Measurements from ENCODE around the gene TM4SF18.

The TM4SF18 gene

DNA sequence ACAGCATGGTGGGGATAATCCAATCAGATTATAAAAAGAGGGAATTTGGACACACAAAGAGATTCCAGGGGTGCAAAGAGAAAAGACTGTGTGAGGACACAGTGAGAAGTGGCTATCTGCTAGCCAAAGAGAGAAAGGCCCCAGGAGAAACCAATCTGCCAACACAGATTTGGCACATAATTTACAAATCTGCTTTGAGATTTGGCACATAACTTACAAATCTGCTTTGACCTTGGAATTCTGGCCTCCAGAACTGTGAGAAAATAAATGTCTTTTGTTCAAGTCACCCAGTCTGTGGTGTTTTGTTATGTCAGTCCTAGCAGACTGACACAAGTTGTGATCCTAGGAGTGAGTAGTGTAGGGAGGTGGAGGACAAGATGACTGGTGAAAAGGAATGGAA, 3.5 kb upstream of the TM4SF18 start:
- no peak for DNase-seq
- intact Hi-C loops (cut with DNase I) = no loop called here

GRCh38 chr3:149332771-149333170, 665 bp downstream of the TM4SF18 start:
- no peak for DNase-seq
- intact Hi-C loops (cut with DNase I) = no loop called here

DNA sequence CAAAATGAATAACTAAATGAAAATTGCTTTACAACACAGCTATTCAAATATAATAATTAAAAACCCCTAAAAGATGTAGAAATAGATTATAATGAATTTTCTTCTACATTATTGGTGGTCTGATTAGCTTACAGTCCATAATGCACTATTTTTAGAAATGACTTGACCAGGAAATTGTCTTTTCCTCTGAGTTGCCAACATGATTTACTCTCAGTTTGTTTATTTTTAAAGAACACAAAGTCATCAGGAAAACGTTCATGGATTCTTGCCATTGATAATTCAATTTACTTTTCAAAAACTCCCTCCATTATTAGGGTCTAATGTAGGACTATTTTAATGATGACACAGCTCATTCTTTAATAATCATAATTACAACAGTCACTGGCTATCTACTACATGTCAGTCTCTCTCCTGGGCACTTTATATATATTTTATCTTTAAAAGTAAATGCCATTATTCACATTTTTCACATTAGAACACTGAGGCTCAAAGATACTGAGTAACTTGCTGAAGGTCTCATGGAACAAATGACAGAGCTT, 1.1 kb downstream of the TM4SF18 start:
- intact Hi-C loops (cut with DNase I) = no loop called here
- no peak for DNase-seq

GRCh38 chr3:149331396-149331795, 2.0 kb downstream of the TM4SF18 start:
- no peak for DNase-seq
- intact Hi-C loops (cut with DNase I) = no loop called here

DNA sequence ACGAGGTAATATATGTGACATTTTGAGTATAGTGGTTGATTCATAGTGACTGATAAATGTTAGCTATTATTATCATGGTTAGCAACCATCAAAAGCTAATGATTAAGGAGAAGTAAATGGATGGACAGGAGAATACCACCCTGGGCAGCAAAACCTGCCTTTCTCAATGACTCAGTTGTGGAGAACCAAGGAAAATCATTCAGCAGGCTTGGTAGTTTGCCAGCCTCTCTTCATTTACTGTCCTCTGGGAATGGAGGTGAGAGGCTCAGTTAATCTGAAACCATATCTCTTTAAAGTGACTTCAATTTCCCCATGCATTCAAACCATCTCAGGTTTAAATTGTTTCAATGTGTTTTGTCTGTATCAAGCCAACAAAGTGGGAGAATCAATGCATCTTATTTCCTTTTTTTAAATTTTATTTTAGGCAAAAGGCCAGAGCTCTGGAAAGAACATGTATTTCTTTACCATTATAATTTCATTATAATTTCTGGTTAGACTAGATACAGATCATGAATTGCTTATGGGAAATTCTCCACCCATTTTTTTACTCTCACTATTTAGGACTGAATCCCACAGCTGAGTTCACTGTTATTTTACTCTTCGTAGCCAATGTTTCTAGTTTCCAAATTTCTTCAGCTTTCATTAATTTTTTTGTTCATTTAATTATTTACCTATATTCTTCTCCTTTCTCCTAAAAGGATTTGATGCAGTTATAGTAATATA, 2.7 kb downstream of the TM4SF18 start:
- no peak for DNase-seq
- intact Hi-C loops (cut with DNase I) = no loop called here

DNA sequence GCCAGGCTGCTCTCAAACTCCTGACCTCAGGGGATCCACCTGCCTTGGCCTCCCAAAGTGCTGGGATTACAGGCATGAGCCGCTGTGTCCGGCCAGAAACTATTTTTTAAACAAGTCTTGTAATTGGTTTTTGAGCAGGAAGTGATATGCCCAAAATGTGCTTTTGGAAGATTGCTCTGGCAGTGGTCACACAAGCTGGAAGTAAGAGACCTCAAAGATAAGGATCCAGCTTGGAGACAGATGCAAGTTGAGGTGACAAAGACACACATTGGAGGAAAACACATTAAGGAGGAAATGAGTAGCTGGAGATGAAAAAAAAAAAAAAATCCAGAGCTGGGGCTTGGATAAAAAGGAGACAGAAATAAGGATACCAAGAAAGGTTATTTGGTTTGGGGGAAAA, 6.3 kb downstream of the TM4SF18 start:
- no peak for DNase-seq
- intact Hi-C loops (cut with DNase I) = no loop called here

GRCh38 chr3:149325581-149325980, 7.9 kb downstream of the TM4SF18 start:
- DNase-seq = no peak
- intact Hi-C loops (cut with DNase I) = no loop called here

DNA sequence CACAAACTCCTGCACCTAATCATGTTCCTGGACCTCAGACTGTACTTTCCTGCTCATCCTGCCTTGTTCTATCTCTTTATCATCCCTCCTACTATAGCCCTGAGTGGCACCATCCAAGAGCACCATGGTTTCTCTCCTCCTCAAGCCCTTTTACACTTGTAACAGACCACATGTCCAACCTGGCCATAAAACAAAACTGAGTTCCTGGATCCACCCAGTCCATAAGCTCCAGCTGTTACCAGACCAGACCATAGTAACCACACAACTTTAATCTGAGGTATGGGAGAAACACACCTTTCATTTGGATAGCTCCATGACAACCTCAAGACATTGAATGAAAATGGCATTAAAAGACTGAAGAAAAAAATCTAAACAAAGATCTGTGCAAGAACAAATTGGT, 9.1 kb downstream of the TM4SF18 start:
- no peak for DNase-seq
- intact Hi-C loops (cut with DNase I) = no loop called here

- DNase-seq = no peak
- intact Hi-C loops (cut with DNase I) = no loop called here
These were observed 11.8 kb downstream of the TM4SF18 start for GRCh38 chr3:149321640-149322039.

DNA sequence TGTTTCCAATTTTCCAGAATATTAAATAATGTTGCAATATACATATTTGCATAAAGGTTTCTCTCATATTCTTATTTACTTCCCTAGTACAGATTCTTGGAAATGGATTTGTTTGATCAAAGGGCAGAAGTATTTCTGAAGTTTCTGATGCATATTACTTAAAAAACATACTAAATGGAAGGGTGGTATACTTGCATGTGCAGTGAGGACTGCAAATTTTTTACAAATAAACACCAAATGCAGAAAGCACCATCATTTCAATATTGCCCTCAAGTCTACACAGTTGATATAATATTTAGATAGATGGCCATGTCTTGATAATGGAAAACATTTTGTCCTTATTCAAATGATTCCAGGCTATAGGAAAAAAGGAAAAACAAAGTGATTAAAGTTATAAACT, 12.3 kb downstream of the TM4SF18 start:
- DNase-seq = no peak
- intact Hi-C loops (cut with DNase I) = no loop called here

- DNase-seq = no peak
- intact Hi-C loops (cut with DNase I) = no loop called here
These were observed 13.7 kb downstream of the TM4SF18 start for GRCh38 chr3:149319750-149320149.

GRCh38 chr3:149317072-149317471, 16.4 kb downstream of the TM4SF18 start:
- intact Hi-C loops (cut with DNase I) = no loop called here
- no peak for DNase-seq

GRCh38 chr3:149316437-149316836, 17.0 kb downstream of the TM4SF18 start:
- no peak for DNase-seq
- intact Hi-C loops (cut with DNase I) = no loop called here

- intact Hi-C loops (cut with DNase I) = no loop called here
- DNase-seq = no peak
These were observed 17.7 kb downstream of the TM4SF18 start for GRCh38 chr3:149315694-149316093.

- intact Hi-C loops (cut with DNase I) = no loop called here
- no peak for DNase-seq
These were observed 18.4 kb downstream of the TM4SF18 start for GRCh38 chr3:149314807-149315578.

DNA sequence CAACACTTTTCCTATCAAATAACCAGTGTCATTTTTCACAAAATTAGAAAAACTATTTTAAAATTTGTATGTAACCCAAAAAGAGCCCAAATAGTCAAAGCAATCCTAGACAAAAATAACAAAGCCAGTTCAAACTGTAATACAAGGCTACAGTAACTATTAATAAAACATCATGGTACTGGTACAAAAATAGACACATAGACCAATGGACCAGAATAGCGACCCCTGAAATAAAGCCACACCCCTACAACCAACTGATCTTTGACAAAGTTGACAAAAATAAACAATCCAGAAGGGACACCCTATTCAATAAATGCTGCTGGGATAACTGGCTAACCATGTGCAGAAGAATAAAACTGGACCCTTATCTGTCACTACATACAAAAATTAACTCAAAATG, 19.9 kb downstream of the TM4SF18 start:
- intact Hi-C loops (cut with DNase I) = no loop called here
- no peak for DNase-seq

DNA sequence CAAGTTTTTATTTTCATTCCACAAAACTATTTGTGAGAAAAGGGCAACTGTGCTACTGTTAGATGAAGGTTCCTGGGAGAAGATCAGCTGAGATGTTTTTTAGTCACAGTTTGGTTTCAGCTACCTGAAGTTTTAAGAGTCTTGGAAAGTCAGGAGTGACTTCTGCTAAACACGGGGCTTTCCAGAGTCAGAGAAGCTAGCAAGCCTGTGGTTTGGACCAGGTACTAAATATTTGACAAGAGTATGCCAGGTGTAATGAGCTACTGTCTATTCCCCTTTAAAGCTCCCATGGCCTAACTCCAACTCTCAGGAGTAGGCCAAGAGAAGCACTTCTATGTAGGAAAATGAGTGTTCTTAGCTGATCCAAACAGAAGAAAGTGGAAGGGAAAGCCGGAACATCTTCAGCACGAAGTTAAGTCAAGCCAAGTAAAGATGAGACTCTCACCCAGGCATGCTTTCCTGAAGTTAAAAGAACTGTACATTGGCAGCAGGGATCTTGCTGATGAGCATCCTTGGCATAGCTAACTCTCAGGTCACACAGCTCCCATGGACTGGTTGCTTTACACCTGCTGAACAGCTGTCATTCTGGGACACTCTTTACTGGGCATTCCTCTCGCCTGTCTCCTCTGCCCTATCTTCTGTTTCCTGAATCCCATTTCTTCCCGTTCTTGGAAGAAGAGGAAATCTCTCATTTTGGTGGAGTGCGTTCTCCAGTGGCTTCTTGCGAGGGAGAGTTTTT, 22.5 kb downstream of the TM4SF18 start:
- no peak for DNase-seq
- intact Hi-C loops (cut with DNase I) = no loop called here

DNA sequence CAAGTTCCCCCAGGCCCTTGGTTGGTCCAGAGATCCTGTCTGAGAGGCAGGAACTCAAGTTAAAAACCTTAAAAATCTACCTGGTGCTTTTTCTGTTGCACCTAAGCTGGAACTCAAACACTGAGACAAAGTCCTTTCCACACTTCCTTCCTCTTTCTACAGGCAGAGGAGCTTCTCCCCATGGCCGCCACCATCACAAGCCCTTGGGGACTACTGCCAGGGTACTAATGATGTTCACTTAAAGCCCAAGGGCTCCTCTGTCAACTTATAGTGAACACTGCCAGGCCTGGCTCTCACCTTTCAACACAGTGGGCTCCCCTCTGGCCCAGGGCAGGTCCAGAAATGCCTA, 26.0 kb downstream of the TM4SF18 start:
- intact Hi-C loops (cut with DNase I) = no loop called here
- DNase-seq = no peak

DNA sequence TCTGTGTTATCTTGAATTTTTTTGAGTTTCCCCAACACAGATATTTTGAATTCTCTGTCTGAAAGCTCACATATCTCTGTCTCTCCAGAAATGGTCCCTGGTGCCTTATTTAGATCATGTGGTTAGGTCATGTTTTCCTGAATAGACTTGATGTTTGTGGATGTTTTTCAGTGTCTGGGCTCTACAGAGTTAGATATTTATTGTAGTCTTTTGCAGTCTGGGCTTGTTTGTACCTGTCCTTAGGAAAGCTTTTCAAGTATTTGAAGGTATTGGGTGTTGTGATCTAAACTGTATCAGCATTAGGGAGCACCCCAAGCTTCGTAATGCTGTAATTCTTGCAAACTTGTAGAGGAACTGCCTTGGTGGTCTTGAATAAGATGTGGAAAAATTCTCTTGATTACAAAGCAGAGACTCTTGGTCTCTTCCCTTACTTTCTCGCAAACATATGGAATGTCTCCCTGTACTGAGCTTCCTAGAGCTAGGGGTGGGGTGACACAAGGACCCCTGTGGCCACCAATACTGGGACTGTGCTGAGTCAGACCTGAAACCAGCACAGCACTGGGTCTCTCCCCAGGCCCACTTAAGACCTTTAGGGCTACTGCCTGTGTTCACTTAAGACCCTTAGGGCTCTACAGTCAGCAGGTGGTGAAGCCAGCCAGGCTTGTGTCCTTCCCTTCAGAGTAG, 26.5 kb downstream of the TM4SF18 start:
- intact Hi-C loops (cut with DNase I) = no loop called here
- no peak for DNase-seq

- DNase-seq = no peak
- intact Hi-C loops (cut with DNase I) = no loop called here
These were observed 28.1 kb downstream of the TM4SF18 start for GRCh38 chr3:149305376-149305775.

All from head of caudate nucleus (tissue), 42 donors.